Gastrocnemius medialis (tissue), 4 donors: ENCODE measurements around the gene PIK3CG.

Experiments
- CTCF ChIP-seq, 5 experiments: fragments of 450-650 bp in 3 of 5; fragments of 200-600 bp in 2 of 5; sonication (generic) in 2 of 5; IDR thresholded peaks in 4 of 5; conservative IDR thresholded peaks in 1 of 5; 1 replicate in 4 of 5; 2 replicates in 1 of 5; pipeline ENCODE4 v1.5.1; 2016 to 2019; ENCODE audit warnings: antibody characterized with exemption in 5 of 5, mild to moderate bottlenecking in 3 of 5, moderate library complexity in 3 of 5
- POLR2A ChIP-seq, 2 donors: fragments of 450-650 bp; IDR thresholded peaks; one replicate each; pipeline ENCODE4 v1.6.1; 2017; ENCODE audit warnings: antibody characterized with exemption in 2 of 2, mild to moderate bottlenecking in 2 of 2, moderate library complexity in 2 of 2

- no peak for TF ChIP-seq POLR2A (IDR thresholded peaks at IDR 0.05)
- no peak for TF ChIP-seq CTCF (IDR thresholded peaks at IDR 0.05 in 4 of 5, conservative IDR thresholded peaks at IDR 0.05 in 1 of 5)
These were observed 6.9 kb downstream of the PIK3CG start for GRCh38 chr7:106871793-106872571.
